ENCODE results near the gene ARHGAP26.
A peak's percentile ranks its signal among the peaks of the same experiment; 100 is the strongest.
"Not testable (repeated sequence)": the region's sequence is repeated elsewhere in the genome, so short reads cannot be mapped to it uniquely, and the experiment has no call there.

Gene ARHGAP26

GRCh38 chr5:142971303-142972013, 201.3 kb downstream of the ARHGAP26 start:
- DNase-seq = no peak

GRCh38 chr5:142972064-142972570, 201.9 kb downstream of the ARHGAP26 start:
- DNase-seq = no peak

- no peak for DNase-seq
These were observed 203.8 kb downstream of the ARHGAP26 start for GRCh38 chr5:142973932-142974331.

GRCh38 chr5:142974409-142974808, 204.2 kb downstream of the ARHGAP26 start:
- no peak for DNase-seq

GRCh38 chr5:142976861-142977260, 206.7 kb downstream of the ARHGAP26 start:
- no peak for DNase-seq

GRCh38 chr5:142977363-142978051, 207.3 kb downstream of the ARHGAP26 start:
- DNase-seq = no peak

- DNase-seq = no peak
These were observed 208.1 kb downstream of the ARHGAP26 start for GRCh38 chr5:142978252-142978651.

GRCh38 chr5:142978726-142979125, 208.5 kb downstream of the ARHGAP26 start:
- DNase-seq = no peak

- DNase-seq = no peak
These were observed 209.5 kb downstream of the ARHGAP26 start for GRCh38 chr5:142979636-142980035.

GRCh38 chr5:142981475-142981874, 211.3 kb downstream of the ARHGAP26 start:
- no peak for DNase-seq

- DNase-seq = peak; percentile 46
These were observed 212.0 kb downstream of the ARHGAP26 start for GRCh38 chr5:142981886-142982820.

- no peak for DNase-seq
These were observed 212.6 kb downstream of the ARHGAP26 start for GRCh38 chr5:142982821-142983200.

GRCh38 chr5:142984011-142984410, 213.8 kb downstream of the ARHGAP26 start:
- DNase-seq = no peak

GRCh38 chr5:142984525-142984924, 214.3 kb downstream of the ARHGAP26 start:
- no peak for DNase-seq

GRCh38 chr5:142989270-142989669, 219.1 kb downstream of the ARHGAP26 start:
- not testable (repeated sequence) for DNase-seq

- DNase-seq = not testable (repeated sequence)
These were observed 219.9 kb downstream of the ARHGAP26 start for GRCh38 chr5:142990073-142990472.

- DNase-seq = no peak
These were observed 224.0 kb downstream of the ARHGAP26 start for GRCh38 chr5:142994218-142994617.

GRCh38 chr5:142995621-142996020, 225.4 kb downstream of the ARHGAP26 start:
- not testable (repeated sequence) for DNase-seq

- DNase-seq = no peak
These were observed 227.4 kb downstream of the ARHGAP26 start for GRCh38 chr5:142997591-142997990.

- no peak for DNase-seq
These were observed 228.3 kb downstream of the ARHGAP26 start for GRCh38 chr5:142998316-142999020.

- not testable (repeated sequence) for DNase-seq
These were observed 230.4 kb downstream of the ARHGAP26 start for GRCh38 chr5:143000551-143000950.

- DNase-seq = no peak
These were observed 231.7 kb downstream of the ARHGAP26 start for GRCh38 chr5:143001764-143002351.
